Rectal smooth muscle tissue (tissue), 1 donor: ENCODE results near the gene COX7B.

Source experiments
- H3K27ac ChIP-seq: one replicate; pipeline ENCODE4 v1.7.0; 2013; ENCODE audit warnings: low read depth, low read length, inconsistent platforms
- H3K27me3 ChIP-seq: one replicate; pipeline ENCODE4 v1.7.0; 2013; ENCODE audit warnings: low read length; ENCODE audit not compliant: control insufficient read depth, insufficient read depth
- H3K36me3 ChIP-seq: one replicate; pipeline ENCODE4 v1.7.0; 2013; ENCODE audit warnings: low read length; ENCODE audit not compliant: control insufficient read depth, insufficient read depth
- H3K4me1 ChIP-seq: one replicate; pipeline ENCODE4 v1.7.0; 2013; ENCODE audit warnings: low read length; ENCODE audit not compliant: control insufficient read depth, insufficient read depth
- H3K4me3 ChIP-seq: one replicate; pipeline ENCODE4 v1.7.0; 2013; ENCODE audit warnings: low read length
- H3K9ac ChIP-seq: one replicate; pipeline ENCODE4 v1.7.0; 2013; ENCODE audit warnings: low read length

The COX7B gene

GRCh38 chrX:77952173-77952572 is 52.9 kb downstream of the COX7B start:
- Histone ChIP-seq H3K4me3 (no peak overlapping the region), H3K36me3 (no peaks in the 10 kb centered on the region), H3K9ac (no peak overlapping the region), H3K4me1 (no peaks in the 10 kb centered on the region), H3K27ac (no peak overlapping the region), H3K27me3 (no peaks in the 10 kb centered on the region)

DNA sequence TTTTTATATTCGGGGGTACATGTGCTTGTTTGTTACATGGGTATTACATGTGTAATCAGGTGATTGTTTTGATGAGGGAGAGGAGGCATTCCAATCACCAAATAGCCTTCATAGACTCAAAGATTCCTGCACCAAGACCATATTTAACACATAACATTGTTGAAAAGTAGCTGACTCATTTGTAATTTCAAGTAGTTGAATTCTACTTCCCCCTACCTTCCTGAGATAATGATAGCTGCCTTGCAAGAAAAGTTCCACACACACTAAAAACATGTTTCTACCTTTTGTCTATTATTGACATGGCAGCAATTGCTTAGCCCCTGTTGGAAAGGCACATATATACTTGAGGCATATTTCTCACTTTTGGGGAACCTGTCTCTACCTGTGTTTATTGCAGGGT is 54.0 kb downstream of the COX7B start:
- H3K4me1 ChIP-seq = no peaks in the 10 kb centered on the region
- no peak overlapping the region for H3K9ac ChIP-seq
- H3K4me3 ChIP-seq = no peak overlapping the region
- no peaks in the 10 kb centered on the region for H3K36me3 ChIP-seq
- H3K27me3 ChIP-seq = no peaks in the 10 kb centered on the region
- H3K27ac ChIP-seq = no peak overlapping the region

DNA sequence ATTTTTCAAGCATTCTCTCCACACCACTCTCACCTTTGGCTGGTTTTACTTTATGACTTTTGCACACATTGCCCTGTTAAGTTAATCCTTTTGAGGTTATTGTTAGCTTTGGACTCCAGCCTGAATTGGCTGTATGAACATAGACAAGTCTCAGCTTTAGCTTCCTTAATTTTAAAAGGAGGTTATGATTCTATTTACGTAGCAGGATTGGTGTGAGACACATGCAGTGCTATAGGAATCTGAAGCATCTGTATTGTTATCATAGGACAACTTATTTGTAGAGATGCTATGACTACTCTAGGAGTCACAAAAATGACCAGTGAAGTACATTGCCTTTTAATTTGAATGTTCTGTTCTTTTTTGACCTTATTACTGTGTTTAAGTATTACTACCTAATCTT is 54.4 kb downstream of the COX7B start:
- no peaks in the 10 kb centered on the region for H3K36me3 ChIP-seq

More for the DNA sequence above, 54.4 kb downstream of the COX7B start:
- Histone ChIP-seq H3K9ac (no peak overlapping the region), H3K4me1 (no peaks in the 10 kb centered on the region), H3K27me3 (no peaks in the 10 kb centered on the region), H3K27ac (no peak overlapping the region), H3K4me3 (no peak overlapping the region)
